ENCODE results near the gene MC1R.
A peak's percentile ranks its signal among the peaks of the same experiment; 100 is the strongest.

MC1R gene

DNA sequence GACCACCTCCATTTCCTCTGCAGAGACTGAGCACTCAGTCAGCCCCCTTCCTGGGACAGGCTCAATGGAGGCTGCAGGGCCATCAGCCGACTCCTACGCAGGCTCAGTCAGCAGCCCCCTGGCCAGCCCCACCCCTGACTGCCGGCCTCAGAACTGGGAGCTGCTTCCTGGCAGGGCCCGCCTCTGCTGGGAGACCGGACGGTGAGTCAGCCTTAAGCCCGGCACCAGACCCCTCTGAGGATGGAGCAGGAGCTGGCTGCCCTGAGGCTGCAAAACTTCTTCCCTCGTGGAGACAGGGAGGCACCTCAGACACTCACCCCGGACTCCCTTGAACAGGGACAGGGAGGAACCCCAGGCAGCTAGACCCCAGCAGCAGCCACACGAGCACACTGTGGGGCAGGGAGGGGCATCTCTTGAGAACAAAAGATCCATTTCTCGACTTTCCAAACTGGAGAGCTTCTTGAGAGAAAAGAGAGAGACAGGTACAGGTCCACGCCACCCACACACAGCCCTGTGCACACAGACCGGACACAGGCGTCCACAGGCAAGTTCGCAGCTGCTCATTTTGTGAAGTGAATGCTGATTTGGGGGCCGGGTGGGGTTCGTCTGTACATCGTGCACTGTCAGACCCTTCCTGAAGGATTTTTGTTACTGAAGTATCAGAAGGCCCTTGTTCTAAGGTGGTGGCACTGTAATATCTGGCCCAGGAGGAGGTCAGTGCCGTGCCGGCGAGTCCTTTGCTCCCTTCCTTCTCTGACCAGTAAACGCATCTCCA is 3.2 kb downstream of the MC1R start:
- no peaks in the 10 kb centered on the region for H3K9me3 ChIP-seq (ENCODE audit: control extremely low read depth in 1 of 5, control insufficient read depth in 4 of 5, insufficient read depth in 2 of 5, low read depth in 1 of 5, low read length in 4 of 5)
- H3K4me3 ChIP-seq (ENCODE audit: control insufficient read depth in 1 of 7, extremely low read depth in 1 of 7, insufficient read depth in 4 of 7, low read depth in 2 of 7, low read length in 6 of 7), result peak overlapping the region in 5 of 7 experiments; percentile 34 to 69 (median 61)
- no peak overlapping the region for H3K27ac ChIP-seq (ENCODE audit: insufficient read depth in 1 of 2, low read depth in 1 of 2, low read length in 2 of 2, poor library complexity in 1 of 2, severe bottlenecking in 2 of 2)
- peaks cover 0 to 73% (median 22%) of the 10 kb centered on the region in 5 experiments for H3K27me3 ChIP-seq (replicated peaks in 2 of 5; ENCODE audit: control insufficient read depth in 4 of 5, insufficient read depth in 5 of 5, low read length in 4 of 5)
- ChIA-PET POLR2A (interaction anchor here (0.8 kb wide), 1 partner anchor 10 kb away, joined by 3 read pairs; no protein-coding TSS in a partner anchor), CTCF (interaction anchor here (0.9 to 1.5 kb wide), 5 partner anchors 10 to 43 kb away, joined by 3 to 5 read pairs (median 4); no protein-coding TSS in a partner anchor)
- peaks cover 0 to 85% (median 79%) of the 10 kb centered on the region in 4 experiments for H3K4me1 ChIP-seq (ENCODE audit: control extremely low read depth in 1 of 4, control insufficient read depth in 4 of 4, insufficient read depth in 4 of 4, low read length in 3 of 4)
- WGBS (ENCODE audit: insufficient coverage), result 5% methylated on average over 19 of the region's 22 CpGs
- no peaks in the 10 kb centered on the region for H3K36me3 ChIP-seq (ENCODE audit: control insufficient read depth in 4 of 4, insufficient read depth in 4 of 4, low read length in 3 of 4)
- peak in 2 of 3 donors; percentile 25 to 27 for DNase-seq

DNA sequence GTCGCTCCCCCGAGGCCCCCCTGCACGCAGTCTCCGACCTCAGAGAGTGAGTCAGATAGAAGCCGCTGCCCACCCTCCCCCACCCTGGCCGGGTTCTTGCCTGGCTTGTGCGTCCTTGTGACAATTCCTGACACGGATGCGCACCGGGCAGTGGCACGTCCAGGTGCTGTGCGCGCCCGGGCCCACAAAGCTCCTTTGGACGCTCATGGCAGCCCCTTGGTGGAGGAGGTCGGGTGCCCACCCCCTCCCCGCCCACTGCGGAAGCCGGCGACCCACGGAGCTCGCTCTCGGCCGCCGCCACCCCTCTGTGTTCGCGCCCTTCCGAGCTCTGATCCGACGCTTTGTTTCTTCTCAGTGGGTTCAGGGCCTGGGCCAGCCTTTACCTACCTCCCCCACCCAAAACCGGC is 3.8 kb downstream of the MC1R start:
- H3K27ac ChIP-seq (ENCODE audit: insufficient read depth in 1 of 2, low read depth in 1 of 2, low read length in 2 of 2, poor library complexity in 1 of 2, severe bottlenecking in 2 of 2), result no peak overlapping the region
- H3K36me3 ChIP-seq (ENCODE audit: control insufficient read depth in 4 of 4, insufficient read depth in 4 of 4, low read length in 3 of 4), result no peaks in the 10 kb centered on the region
- peaks cover 0 to 76% (median 22%) of the 10 kb centered on the region in 5 experiments for H3K27me3 ChIP-seq (replicated peaks in 2 of 5; ENCODE audit: control insufficient read depth in 4 of 5, insufficient read depth in 5 of 5, low read length in 4 of 5)
- ChIA-PET POLR2A (no interaction called here), CTCF (interaction anchor here (0.9 to 1.5 kb wide), 3 partner anchors 14 to 43 kb away, joined by 3 to 4 read pairs (median 3); no protein-coding TSS in a partner anchor)
- 1% methylated on average over 16 of the region's 31 CpGs for WGBS (ENCODE audit: insufficient coverage)
- H3K4me3 ChIP-seq (ENCODE audit: control insufficient read depth in 1 of 7, extremely low read depth in 1 of 7, insufficient read depth in 4 of 7, low read depth in 2 of 7, low read length in 6 of 7), result peak overlapping the region in 6 of 7 experiments; percentile 32 to 69 (median 58)
- peaks cover 0 to 80% (median 75%) of the 10 kb centered on the region in 4 experiments for H3K4me1 ChIP-seq (ENCODE audit: control extremely low read depth in 1 of 4, control insufficient read depth in 4 of 4, insufficient read depth in 4 of 4, low read length in 3 of 4)
- H3K9me3 ChIP-seq (ENCODE audit: control extremely low read depth in 1 of 5, control insufficient read depth in 4 of 5, insufficient read depth in 2 of 5, low read depth in 1 of 5, low read length in 4 of 5), result no peaks in the 10 kb centered on the region
- DNase-seq, result peak in 2 of 3 donors; percentile 67 to 68

DNA sequence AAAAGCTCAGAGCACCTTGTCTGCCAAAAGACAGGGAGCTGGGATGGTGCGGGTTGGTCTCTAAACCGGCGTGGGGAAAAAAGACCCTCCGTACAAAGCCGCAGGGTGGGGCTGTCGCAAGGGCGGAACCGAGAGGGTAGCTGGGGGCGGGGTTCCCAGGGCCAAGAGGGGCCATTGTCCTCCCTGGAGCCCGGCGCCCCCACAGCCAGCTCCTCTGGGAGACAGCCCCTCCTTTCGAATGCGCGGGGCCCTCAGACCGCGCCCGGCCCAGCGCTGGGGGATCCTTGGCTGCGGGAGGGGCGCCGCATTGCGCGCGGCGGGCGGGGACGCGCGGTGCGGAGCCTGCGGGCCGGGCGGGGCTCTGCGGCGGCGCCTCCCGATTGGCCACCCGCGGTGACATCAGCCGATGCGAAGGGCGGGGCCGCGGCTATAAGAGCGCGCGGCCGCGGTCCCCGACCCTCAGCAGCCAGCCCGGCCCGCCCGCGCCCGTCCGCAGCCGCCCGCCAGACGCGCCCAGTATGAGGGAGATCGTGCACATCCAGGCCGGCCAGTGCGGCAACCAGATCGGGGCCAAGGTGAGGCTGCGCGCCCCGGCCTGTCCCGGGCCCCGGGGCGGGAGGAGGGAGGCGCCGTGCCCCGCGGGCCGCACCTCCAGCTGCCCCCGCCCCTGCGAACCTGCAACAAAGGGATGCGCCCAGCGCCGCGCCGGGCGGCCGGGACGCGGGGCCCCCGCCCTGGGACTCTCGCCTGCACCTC is 4.4 kb downstream of the MC1R start, which contains the start of gene TUBB3:
TSS of gene TUBB3 (plus strand) at position 459 of the 756 bp plus-strand sequence. CDS start at position 519, 60 bp downstream.
- ChIA-PET POLR2A (no interaction called here), CTCF (interaction anchor here (0.9 to 1.7 kb wide), 3 partner anchors 15 to 42 kb away, joined by 3 to 4 read pairs (median 3); no protein-coding TSS in a partner anchor)

DNA sequence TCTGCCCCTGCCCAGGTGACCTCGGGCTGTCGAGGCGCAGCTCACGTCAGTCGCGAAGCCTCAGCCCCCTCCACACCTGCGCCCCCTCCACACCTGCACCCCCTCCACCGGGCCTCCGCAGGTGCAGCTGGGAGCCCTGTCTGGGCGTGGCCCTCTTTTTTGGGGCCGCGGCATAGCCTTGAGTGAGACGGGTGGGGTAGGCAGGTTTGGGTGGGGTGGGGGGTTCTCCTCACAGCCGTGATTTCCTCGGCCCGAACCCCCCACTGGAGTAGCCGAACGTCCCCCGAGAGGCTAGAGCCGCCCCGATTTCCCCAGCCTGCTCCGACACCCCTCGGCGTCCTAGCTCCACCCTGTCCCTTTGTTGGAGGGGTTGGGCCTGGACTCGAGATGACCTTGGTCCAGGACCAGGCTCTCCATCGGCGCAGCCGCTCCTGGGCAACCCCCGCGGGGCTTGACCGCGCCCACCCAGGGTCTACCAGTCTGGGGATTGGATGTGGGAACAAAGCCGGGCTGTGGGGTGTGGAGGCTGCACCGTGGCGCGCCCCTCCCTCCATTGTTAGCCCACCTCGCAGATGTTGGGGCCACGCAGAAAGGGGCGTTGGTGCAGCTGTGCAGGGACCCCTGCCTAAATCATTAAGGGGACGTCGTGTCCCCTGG is 5.1 kb downstream of the MC1R start:
- peaks cover 0 to 80% (median 22%) of the 10 kb centered on the region in 5 experiments for H3K27me3 ChIP-seq (replicated peaks in 2 of 5; ENCODE audit: control insufficient read depth in 4 of 5, insufficient read depth in 5 of 5, low read length in 4 of 5)
- ChIA-PET CTCF (interaction anchor here (1.4 to 1.7 kb wide), 2 partner anchors 15 to 24 kb away, joined by 3 to 4 read pairs; no protein-coding TSS in a partner anchor), POLR2A (no interaction called here)
- peaks cover 0 to 67% (median 62%) of the 10 kb centered on the region in 4 experiments for H3K4me1 ChIP-seq (ENCODE audit: control extremely low read depth in 1 of 4, control insufficient read depth in 4 of 4, insufficient read depth in 4 of 4, low read length in 3 of 4)
- no peak overlapping the region for H3K27ac ChIP-seq (ENCODE audit: insufficient read depth in 1 of 2, low read depth in 1 of 2, low read length in 2 of 2, poor library complexity in 1 of 2, severe bottlenecking in 2 of 2)
- whole genome bisulfite sequencing (ENCODE audit: insufficient coverage), result 2% methylated on average over 7 of the region's 41 CpGs
- H3K4me3 ChIP-seq (ENCODE audit: control insufficient read depth in 1 of 7, extremely low read depth in 1 of 7, insufficient read depth in 4 of 7, low read depth in 2 of 7, low read length in 6 of 7), result peak overlapping the region in 4 of 7 experiments; percentile 19 to 69 (median 58)
- DNase-seq, result no peak
- H3K9me3 ChIP-seq (ENCODE audit: control extremely low read depth in 1 of 5, control insufficient read depth in 4 of 5, insufficient read depth in 2 of 5, low read depth in 1 of 5, low read length in 4 of 5), result no peaks in the 10 kb centered on the region
- H3K36me3 ChIP-seq (ENCODE audit: control insufficient read depth in 4 of 4, insufficient read depth in 4 of 4, low read length in 3 of 4), result no peaks in the 10 kb centered on the region

More for the DNA sequence above, 4.4 kb downstream of the MC1R start, which contains the start of gene TUBB3:
- peak within 1 kb of the TSS in 6 of 7 experiments; percentile 34 to 69 (median 58) for H3K4me3 ChIP-seq (ENCODE audit: control insufficient read depth in 1 of 7, extremely low read depth in 1 of 7, insufficient read depth in 4 of 7, low read depth in 2 of 7, low read length in 6 of 7)
- H3K36me3 ChIP-seq (ENCODE audit: control insufficient read depth in 4 of 4, insufficient read depth in 4 of 4, low read length in 3 of 4), result no peaks in the 10 kb centered on the region
- H3K27ac ChIP-seq (ENCODE audit: insufficient read depth in 1 of 2, low read depth in 1 of 2, low read length in 2 of 2, poor library complexity in 1 of 2, severe bottlenecking in 2 of 2), result no peak within 1 kb of the TSS
- peak in 2 of 3 donors; percentile 37 to 60 for DNase-seq
- H3K27me3 ChIP-seq (replicated peaks in 2 of 5; ENCODE audit: control insufficient read depth in 4 of 5, insufficient read depth in 5 of 5, low read length in 4 of 5), result peaks cover 0 to 80% (median 22%) of the 10 kb centered on the region in 5 experiments
- peaks cover 0 to 74% (median 69%) of the 10 kb centered on the region in 4 experiments for H3K4me1 ChIP-seq (ENCODE audit: control extremely low read depth in 1 of 4, control insufficient read depth in 4 of 4, insufficient read depth in 4 of 4, low read length in 3 of 4)
- H3K9me3 ChIP-seq (ENCODE audit: control extremely low read depth in 1 of 5, control insufficient read depth in 4 of 5, insufficient read depth in 2 of 5, low read depth in 1 of 5, low read length in 4 of 5), result no peaks in the 10 kb centered on the region
- WGBS (ENCODE audit: insufficient coverage), result 1% methylated on average over 86 of the region's 88 CpGs

DNA sequence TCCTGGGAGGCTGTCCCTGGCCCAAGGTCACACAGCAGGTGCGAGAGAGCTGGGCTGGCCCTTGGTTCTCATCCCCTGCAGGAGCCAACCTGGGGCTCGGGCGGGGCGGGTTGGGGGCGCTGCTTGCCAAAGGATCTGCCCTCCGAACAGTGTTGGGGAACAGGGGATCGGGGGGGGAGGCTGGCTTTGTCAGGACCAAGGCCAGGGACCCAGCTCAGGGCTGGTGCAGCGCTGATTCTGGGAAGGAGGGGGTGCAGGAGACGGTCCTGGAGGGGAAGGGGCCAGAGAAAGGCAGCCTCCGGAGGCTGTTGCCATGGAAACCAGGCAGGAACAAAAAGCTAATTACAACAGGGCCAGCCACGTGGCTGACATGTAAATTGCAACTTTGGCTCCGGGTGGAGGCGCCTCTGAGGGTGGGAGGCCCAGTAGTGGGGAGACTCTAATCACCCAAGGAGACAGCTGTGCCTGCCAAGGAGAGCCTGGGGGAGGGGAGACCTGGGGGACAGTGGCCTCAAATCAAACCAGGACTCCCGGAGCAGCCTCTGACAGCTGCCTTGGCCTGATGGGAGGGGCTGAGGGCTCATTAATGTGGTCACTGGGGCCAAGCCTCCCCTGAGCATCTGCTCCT is 5.7 kb downstream of the MC1R start:
- Histone ChIP-seq H3K4me1 (ENCODE audit: control extremely low read depth in 1 of 4, control insufficient read depth in 4 of 4, insufficient read depth in 4 of 4, low read length in 3 of 4) (peaks cover 0 to 61% (median 56%) of the 10 kb centered on the region in 4 experiments), H3K4me3 (ENCODE audit: control insufficient read depth in 1 of 7, extremely low read depth in 1 of 7, insufficient read depth in 4 of 7, low read depth in 2 of 7, low read length in 6 of 7) (no peak overlapping the region), H3K36me3 (ENCODE audit: control insufficient read depth in 4 of 4, insufficient read depth in 4 of 4, low read length in 3 of 4) (no peaks in the 10 kb centered on the region), H3K27me3 (replicated peaks in 2 of 5; ENCODE audit: control insufficient read depth in 4 of 5, insufficient read depth in 5 of 5, low read length in 4 of 5) (peaks cover 0 to 74% (median 22%) of the 10 kb centered on the region in 5 experiments), H3K9me3 (ENCODE audit: control extremely low read depth in 1 of 5, control insufficient read depth in 4 of 5, insufficient read depth in 2 of 5, low read depth in 1 of 5, low read length in 4 of 5) (no peaks in the 10 kb centered on the region), H3K27ac (ENCODE audit: insufficient read depth in 1 of 2, low read depth in 1 of 2, low read length in 2 of 2, poor library complexity in 1 of 2, severe bottlenecking in 2 of 2) (no peak overlapping the region)
- WGBS (ENCODE audit: insufficient coverage), result 3% methylated on average over 14 of the region's 14 CpGs
- ChIA-PET POLR2A (no interaction called here), CTCF (interaction anchor here (1.7 kb wide), 1 partner anchor 23 kb away, joined by 3 read pairs; no protein-coding TSS in a partner anchor)
- peak; percentile 62 to 79 (median 77) for DNase-seq

DNA sequence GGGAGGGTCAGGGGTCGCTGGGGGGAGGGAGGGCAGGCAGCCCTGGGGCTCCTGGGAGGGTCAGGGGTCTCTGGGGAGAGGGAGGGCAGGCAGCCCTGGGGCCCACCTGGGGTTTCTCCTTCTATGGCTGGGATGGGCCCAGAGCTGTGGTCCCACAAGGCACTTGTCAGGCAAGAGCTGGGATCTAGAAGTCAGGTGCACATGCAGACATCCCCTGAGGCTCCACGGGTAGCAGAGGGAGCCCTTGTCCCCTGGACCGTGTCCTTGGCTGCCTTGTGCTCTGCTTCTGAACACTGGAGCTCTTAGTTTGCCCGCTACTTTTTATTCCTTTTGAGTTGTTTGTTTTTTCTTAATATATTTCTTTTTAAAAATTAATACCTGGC is 6.3 kb downstream of the MC1R start:
- no peaks in the 10 kb centered on the region for H3K36me3 ChIP-seq (ENCODE audit: control insufficient read depth in 4 of 4, insufficient read depth in 4 of 4, low read length in 3 of 4)
- CTCF ChIA-PET, result no interaction called here
- peaks cover 0 to 55% (median 55%) of the 10 kb centered on the region in 4 experiments for H3K4me1 ChIP-seq (ENCODE audit: control extremely low read depth in 1 of 4, control insufficient read depth in 4 of 4, insufficient read depth in 4 of 4, low read length in 3 of 4)
- H3K4me3 ChIP-seq (ENCODE audit: control insufficient read depth in 1 of 7, extremely low read depth in 1 of 7, insufficient read depth in 4 of 7, low read depth in 2 of 7, low read length in 6 of 7), result no peak overlapping the region
- POLR2A ChIA-PET, result no interaction called here
- H3K27me3 ChIP-seq (replicated peaks in 2 of 5; ENCODE audit: control insufficient read depth in 4 of 5, insufficient read depth in 5 of 5, low read length in 4 of 5), result peaks cover 0 to 69% (median 20%) of the 10 kb centered on the region in 5 experiments
- no peaks in the 10 kb centered on the region for H3K9me3 ChIP-seq (ENCODE audit: control extremely low read depth in 1 of 5, control insufficient read depth in 4 of 5, insufficient read depth in 2 of 5, low read depth in 1 of 5, low read length in 4 of 5)
- H3K27ac ChIP-seq (ENCODE audit: insufficient read depth in 1 of 2, low read depth in 1 of 2, low read length in 2 of 2, poor library complexity in 1 of 2, severe bottlenecking in 2 of 2), result no peak overlapping the region
- no peak for DNase-seq
- no CpG with 5 or more reads among the region's 4 CpGs for WGBS (ENCODE audit: insufficient coverage)

All from common myeloid progenitor, CD34-positive (primary cell).